ENCODE data around the gene ANKRD35. TPM values are rescaled to one million over a fixed set of nuclear protein-coding genes. Genes with fewer than 3 reads are reported as not detected.

The ANKRD35 gene
- total and polyA plus RNA-seq, 9 of the 15 experiments (the other 6 are each of a cell fraction or from before 2014, with no cell fraction given) = 0.07 to 0.14 (median 0.07) TPM; not detected in 5

DNA sequence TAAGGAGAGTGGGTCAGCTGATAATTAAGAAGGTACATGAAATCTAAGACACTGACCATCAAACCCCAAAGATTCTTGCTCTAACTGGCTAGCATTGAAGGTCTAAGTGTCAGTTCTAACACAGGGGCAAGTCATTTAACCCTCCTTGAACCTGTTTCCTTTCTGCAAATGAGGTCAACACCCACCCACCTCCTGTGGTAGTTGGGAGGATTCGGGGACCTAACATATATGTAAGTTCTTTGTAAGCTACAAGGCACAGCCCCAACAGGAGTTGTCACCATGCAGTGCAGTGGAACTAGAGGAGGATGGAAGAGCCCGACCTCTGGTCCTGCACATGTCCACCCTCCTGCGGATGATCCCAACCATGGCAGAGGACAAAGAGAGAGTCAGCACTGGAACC, 37.8 kb downstream of the ANKRD35 start:
- Histone ChIP-seq H3K27me3 (ENCODE audit: control insufficient read depth in 2 of 2, insufficient read depth in 2 of 2, low read length in 2 of 2) (no peaks in the 10 kb centered on the region), H3K79me2 (ENCODE audit: control insufficient read depth, insufficient read depth, low read length) (no peaks in the 10 kb centered on the region), H2AFZ (ENCODE audit: low read depth, low read length) (no peak overlapping the region), H3K36me3 (ENCODE audit: control insufficient read depth, insufficient read depth, low read length) (peaks cover 44% of the 10 kb centered on the region), H3K9ac (ENCODE audit: insufficient read depth in 1 of 2, low read depth in 2 of 2, low read length in 2 of 2) (no peak overlapping the region), H3K4me3 (no peak overlapping the region), H3K9me3 (replicated peaks; ENCODE audit: control insufficient read depth, insufficient read depth, low read depth, low read length) (no peaks in the 10 kb centered on the region), H3K27ac (ENCODE audit: extremely low read depth, low read depth, low read length) (no peak overlapping the region), H3K4me2 (ENCODE audit: insufficient read depth, low read length) (no peak overlapping the region), H4K20me1 (replicated peaks; ENCODE audit: control insufficient read depth, insufficient read depth, low read length) (no peaks in the 10 kb centered on the region), H3K4me1 (replicated peaks in 1 of 2; ENCODE audit: control insufficient read depth in 2 of 2, insufficient read depth in 2 of 2, low read length in 2 of 2) (peaks cover 7 to 20% of the 10 kb centered on the region in 2 experiments; a peak in 4 of 5 replicates), H3K9me1 (ENCODE audit: control insufficient read depth, insufficient read depth, low read length) (no peaks in the 10 kb centered on the region)
- intact Hi-C loops (cut with micrococcal nuclease) (loop anchor here (5.0 kb wide), 1 partner anchor 64 kb away; the partner anchor contains the start of gene ITGA10), in situ Hi-C loops (cut with MboI) (loop anchor here (5.0 kb wide), 1 partner anchor 164 kb away; no protein-coding TSS in a partner anchor)
- ChIA-PET CTCF (ENCODE audit: low intra/inter-chr PET ratio) (no interaction called here), POLR2A (interaction anchor here (0.9 to 2.5 kb wide), 4 partner anchors 11 to 204 kb away, joined by 3 to 13 read pairs (median 4); partner anchors contain the start of genes LIX1L and PIAS3)
- FAIRE-seq = no peak
- TF ChIP-seq ZNF239 (CRISPR knock-in tag; IDR thresholded peaks at IDR 0.05) (no peak), JUN (IDR thresholded peaks at IDR 0.05; ENCODE audit: borderline replicate concordance, low read depth, low read length) (no peak), JUN (CRISPR knock-in tag; IDR thresholded peaks at IDR 0.05; ENCODE audit: borderline replicate concordance) (no peak), SRF (CRISPR knock-in tag; IDR thresholded peaks at IDR 0.05) (no peak)
- WGBS (ENCODE audit: insufficient coverage, low coverage, missing lambda C conversion rate) = 67% methylated on average over 3 of the region's 3 CpGs
- no TSS peak for BruUV-seq (replicated peaks)
- no peak for DNase-seq (ENCODE audit: extremely low read depth in 1 of 4, low spot score in 3 of 4)
- no peak for ATAC-seq

DNA sequence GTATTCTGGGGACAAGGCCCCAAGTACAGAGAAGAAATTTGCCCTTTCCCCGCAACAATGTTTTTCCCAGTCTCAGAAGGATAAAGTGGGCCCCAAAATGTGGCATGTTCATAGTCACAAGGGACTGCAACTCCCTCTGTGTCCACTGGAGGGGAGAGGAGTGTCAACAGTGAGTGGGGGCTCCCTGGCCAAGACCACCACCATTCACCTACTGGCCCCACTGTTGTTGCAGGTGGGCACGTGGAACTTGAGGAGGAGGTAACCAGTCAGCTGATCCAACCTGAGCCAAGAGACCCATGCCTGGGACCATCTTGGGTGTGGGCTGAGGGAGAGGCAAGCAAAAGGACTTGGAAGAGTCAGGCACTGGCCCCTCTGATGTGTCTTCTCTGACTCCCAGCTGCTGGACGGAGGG, 39.5 kb downstream of the ANKRD35 start:
- Histone ChIP-seq H3K4me1 (replicated peaks in 1 of 2; ENCODE audit: control insufficient read depth in 2 of 2, insufficient read depth in 2 of 2, low read length in 2 of 2) (peaks cover 7 to 20% of the 10 kb centered on the region in 2 experiments; a peak in 4 of 5 replicates), H3K9me3 (replicated peaks; ENCODE audit: control insufficient read depth, insufficient read depth, low read depth, low read length) (no peaks in the 10 kb centered on the region), H4K20me1 (replicated peaks; ENCODE audit: control insufficient read depth, insufficient read depth, low read length) (no peaks in the 10 kb centered on the region), H2AFZ (ENCODE audit: low read depth, low read length) (peak overlapping the region; percentile 96), H3K27ac (ENCODE audit: extremely low read depth, low read depth, low read length) (peak overlapping the region; percentile 59), H3K79me2 (ENCODE audit: control insufficient read depth, insufficient read depth, low read length) (no peaks in the 10 kb centered on the region), H3K36me3 (ENCODE audit: control insufficient read depth, insufficient read depth, low read length) (peaks cover 54% of the 10 kb centered on the region), H3K9ac (ENCODE audit: insufficient read depth in 1 of 2, low read depth in 2 of 2, low read length in 2 of 2) (peak overlapping the region; percentile 68 to 93), H3K4me2 (ENCODE audit: insufficient read depth, low read length) (peak overlapping the region; percentile 82), H3K27me3 (ENCODE audit: control insufficient read depth in 2 of 2, insufficient read depth in 2 of 2, low read length in 2 of 2) (no peaks in the 10 kb centered on the region), H3K9me1 (ENCODE audit: control insufficient read depth, insufficient read depth, low read length) (no peaks in the 10 kb centered on the region), H3K4me3 (peak overlapping the region; percentile 54)
- FAIRE-seq (peak; percentile 61), ATAC-seq (peak; percentile 80), DNase-seq (ENCODE audit: extremely low read depth in 1 of 4, low spot score in 3 of 4) (peak; percentile 65 to 74 (median 68))
- BruUV-seq (replicated peaks) = no TSS peak
- intact Hi-C loops (cut with micrococcal nuclease) (loop anchor here (5.0 kb wide), 1 partner anchor 66 kb away; the partner anchor contains the start of gene ITGA10), in situ Hi-C loops (cut with MboI) (loop anchor here (5.0 kb wide), 1 partner anchor 166 kb away; no protein-coding TSS in a partner anchor)
- WGBS (ENCODE audit: insufficient coverage, low coverage, missing lambda C conversion rate) = 24% methylated on average over 3 of the region's 3 CpGs
- ChIA-PET CTCF (ENCODE audit: low intra/inter-chr PET ratio) (interaction anchor here (0.5 to 2.5 kb wide), 5 partner anchors 9 to 167 kb away, joined by 3 to 16 read pairs (median 6); partner anchors contain the start of gene ITGA10), POLR2A (interaction anchor here (1.2 to 6.8 kb wide), 6 partner anchors 13 to 161 kb away, joined by 3 to 40 read pairs (median 7); partner anchors contain the start of genes PIAS3 and RBM8A)
- TF ChIP-seq, protein P1, sequence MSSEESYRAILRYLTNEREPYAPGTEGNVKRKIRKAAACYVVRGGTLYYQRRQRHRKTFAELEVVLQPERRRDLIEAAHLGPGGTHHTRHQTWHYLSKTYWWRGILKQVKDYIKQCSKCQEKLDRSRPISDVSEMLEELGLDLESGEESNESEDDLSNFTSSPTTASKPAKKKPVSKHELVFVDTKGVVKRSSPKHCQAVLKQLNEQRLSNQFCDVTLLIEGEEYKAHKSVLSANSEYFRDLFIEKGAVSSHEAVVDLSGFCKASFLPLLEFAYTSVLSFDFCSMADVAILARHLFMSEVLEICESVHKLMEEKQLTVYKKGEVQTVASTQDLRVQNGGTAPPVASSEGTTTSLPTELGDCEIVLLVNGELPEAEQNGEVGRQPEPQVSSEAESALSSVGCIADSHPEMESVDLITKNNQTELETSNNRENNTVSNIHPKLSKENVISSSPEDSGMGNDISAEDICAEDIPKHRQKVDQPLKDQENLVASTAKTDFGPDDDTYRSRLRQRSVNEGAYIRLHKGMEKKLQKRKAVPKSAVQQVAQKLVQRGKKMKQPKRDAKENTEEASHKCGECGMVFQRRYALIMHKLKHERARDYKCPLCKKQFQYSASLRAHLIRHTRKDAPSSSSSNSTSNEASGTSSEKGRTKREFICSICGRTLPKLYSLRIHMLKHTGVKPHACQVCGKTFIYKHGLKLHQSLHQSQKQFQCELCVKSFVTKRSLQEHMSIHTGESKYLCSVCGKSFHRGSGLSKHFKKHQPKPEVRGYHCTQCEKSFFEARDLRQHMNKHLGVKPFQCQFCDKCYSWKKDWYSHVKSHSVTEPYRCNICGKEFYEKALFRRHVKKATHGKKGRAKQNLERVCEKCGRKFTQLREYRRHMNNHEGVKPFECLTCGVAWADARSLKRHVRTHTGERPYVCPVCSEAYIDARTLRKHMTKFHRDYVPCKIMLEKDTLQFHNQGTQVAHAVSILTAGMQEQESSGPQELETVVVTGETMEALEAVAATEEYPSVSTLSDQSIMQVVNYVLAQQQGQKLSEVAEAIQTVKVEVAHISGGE (CRISPR knock-in tag; IDR thresholded peaks at IDR 0.05) = 0 out of 6 replicates have a peak, but pooled peaks of 1 of the 3 experiments have one; percentile 6
- TF ChIP-seq SNRNP70 (optimal IDR thresholded peaks at IDR 0.05; ENCODE audit: low read depth, low read length) (peak; percentile 41), RBM39 (optimal IDR thresholded peaks at IDR 0.05; ENCODE audit: low read depth, low read length) (peak; percentile 33), SAFB2 (IDR thresholded peaks at IDR 0.05; ENCODE audit: borderline replicate concordance, low read depth, low read length, severe bottlenecking) (no peak)
- TF ChIP-seq, protein P2, sequence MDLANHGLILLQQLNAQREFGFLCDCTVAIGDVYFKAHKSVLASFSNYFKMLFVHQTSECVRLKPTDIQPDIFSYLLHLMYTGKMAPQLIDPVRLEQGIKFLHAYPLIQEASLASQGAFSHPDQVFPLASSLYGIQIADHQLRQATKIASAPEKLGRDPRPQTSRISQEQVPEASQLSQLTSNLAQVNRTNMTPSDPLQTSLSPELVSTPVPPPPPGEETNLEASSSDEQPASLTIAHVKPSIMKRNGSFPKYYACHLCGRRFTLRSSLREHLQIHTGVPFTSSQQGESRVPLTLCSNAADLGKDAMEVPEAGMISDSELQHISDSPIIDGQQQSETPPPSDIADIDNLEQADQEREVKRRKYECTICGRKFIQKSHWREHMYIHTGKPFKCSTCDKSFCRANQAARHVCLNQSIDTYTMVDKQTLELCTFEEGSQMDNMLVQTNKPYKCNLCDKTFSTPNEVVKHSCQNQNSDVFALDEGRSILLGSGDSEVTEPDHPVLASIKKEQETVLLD (IDR thresholded peaks at IDR 0.05) = 0 out of 2 replicates have a peak, but pooled peaks have one; percentile 42
